Colonic mucosa (tissue), 4 donors: Measurements from ENCODE around the gene S100A6. TPM values are rescaled to one million over a fixed set of nuclear protein-coding genes. Genes with fewer than 3 reads are reported as not detected.
"Not testable (repeated sequence)": the region's sequence is repeated elsewhere in the genome, so short reads cannot be mapped to it uniquely, and the experiment has no call there.

Source experiments
- DNase-seq: peaks from one replicate; pipeline ENCODE4 v3.0.0-alpha.2; 2020
- H3K27ac ChIP-seq: fragments of 200-600 bp; one replicate; pipeline ENCODE4 v1.8.0; 2021
- H3K27me3 ChIP-seq: fragments of 200-600 bp; one replicate; pipeline ENCODE4 v1.8.0; 2021
- H3K36me3 ChIP-seq: fragments of 200-600 bp; one replicate; pipeline ENCODE4 v1.8.0; 2021
- H3K4me1 ChIP-seq: fragments of 200-600 bp; one replicate; pipeline ENCODE4 v1.8.0; 2021; ENCODE audit warnings: mild to moderate bottlenecking
- H3K4me3 ChIP-seq: fragments of 200-600 bp; one replicate; pipeline ENCODE4 v1.8.0; 2021
- H3K9ac ChIP-seq, 2 donors: one replicate each; pipeline ENCODE4 v1.7.0; 2013; ENCODE audit warnings: control low read depth in 2 of 2, low read depth in 2 of 2, low read length in 2 of 2
- H3K9me3 ChIP-seq: fragments of 200-600 bp; one replicate; pipeline ENCODE4 v1.8.0; 2021
- CTCF ChIP-seq: fragments of 200-600 bp; IDR thresholded peaks from one replicate; pipeline ENCODE4 v1.8.0; 2022; ENCODE audit warnings: antibody characterized with exemption, mild to moderate bottlenecking
- intact Hi-C: fragments of 100-400 bp; cut with DNase I; formaldehyde crosslinking; loops from one replicate; pipeline ENCODE4 v1.14.1; 2022
- total RNA-seq, 2 donors: library from RNA; stranded (reverse); fragmentation: NEBNext Ultra II Directional in 1 of 2; extraction: Animal tissue kit (Norgen Biotek cat#: 25700) in 1 of 2; gene quantifications; one replicate each; pipeline ENCODE4 v1.2.1, GENCODE V29; 2021
- donor health status: healthy.
- donor health status: DM: no; HTN: no; CAD: no.
- donor health status: DM: no; HTN: no; CAD: no.

Gene S100A6
- total RNA-seq, 2 donors from 2014 or later = 2,444 to 2,474 TPM

- H3K4me1 ChIP-seq = no peaks in the 10 kb centered on the region
- no peak overlapping the region for H3K9ac ChIP-seq
- TF ChIP-seq CTCF = no peak
- H3K27me3 ChIP-seq = no peaks in the 10 kb centered on the region
- no peak overlapping the region for H3K4me3 ChIP-seq
- H3K36me3 ChIP-seq = no peaks in the 10 kb centered on the region
- no peak overlapping the region for H3K27ac ChIP-seq
- H3K9me3 ChIP-seq = no peaks in the 10 kb centered on the region
- intact Hi-C loops = loop anchor here (10.0 kb wide), 2 partner anchors 86 to 176 kb away; no protein-coding TSS in a partner anchor
- DNase-seq = no peak
Measured at GRCh38 chr1:153578490-153578889, 42.7 kb upstream of the S100A6 start.

- H3K4me3 ChIP-seq = no peak overlapping the region
- intact Hi-C loops = loop anchor here (10.0 kb wide), 2 partner anchors 87 to 177 kb away; no protein-coding TSS in a partner anchor
- H3K9me3 ChIP-seq = no peaks in the 10 kb centered on the region
- no peak for TF ChIP-seq CTCF
- H3K4me1 ChIP-seq = no peaks in the 10 kb centered on the region
- H3K9ac ChIP-seq = no peak overlapping the region
- no peaks in the 10 kb centered on the region for H3K27me3 ChIP-seq
- DNase-seq = peak; percentile 79
- no peak overlapping the region for H3K27ac ChIP-seq
- no peaks in the 10 kb centered on the region for H3K36me3 ChIP-seq
Measured at GRCh38 chr1:153577624-153578051, 41.8 kb upstream of the S100A6 start.

- intact Hi-C loops = loop anchor here (10.0 kb wide), 2 partner anchors 88 to 178 kb away; no protein-coding TSS in a partner anchor
- DNase-seq = no peak
- Histone ChIP-seq H3K9me3 (no peaks in the 10 kb centered on the region), H3K4me3 (no peak overlapping the region), H3K27me3 (no peaks in the 10 kb centered on the region), H3K4me1 (no peaks in the 10 kb centered on the region), H3K27ac (no peak overlapping the region), H3K36me3 (no peaks in the 10 kb centered on the region), H3K9ac (no peak overlapping the region)
- TF ChIP-seq CTCF = no peak
Measured at GRCh38 chr1:153577138-153577537, 41.3 kb upstream of the S100A6 start.

GRCh38 chr1:153575497-153575896 lies 39.7 kb upstream of the S100A6 start:
- not testable (repeated sequence) for H3K9ac ChIP-seq, DNase-seq, H3K9me3 ChIP-seq, H3K4me1 ChIP-seq, H3K27me3 ChIP-seq, H3K4me3 ChIP-seq, H3K27ac ChIP-seq, H3K36me3 ChIP-seq
- intact Hi-C loops = loop anchor here (10.0 kb wide), 2 partner anchors 89 to 179 kb away; no protein-coding TSS in a partner anchor

DNA sequence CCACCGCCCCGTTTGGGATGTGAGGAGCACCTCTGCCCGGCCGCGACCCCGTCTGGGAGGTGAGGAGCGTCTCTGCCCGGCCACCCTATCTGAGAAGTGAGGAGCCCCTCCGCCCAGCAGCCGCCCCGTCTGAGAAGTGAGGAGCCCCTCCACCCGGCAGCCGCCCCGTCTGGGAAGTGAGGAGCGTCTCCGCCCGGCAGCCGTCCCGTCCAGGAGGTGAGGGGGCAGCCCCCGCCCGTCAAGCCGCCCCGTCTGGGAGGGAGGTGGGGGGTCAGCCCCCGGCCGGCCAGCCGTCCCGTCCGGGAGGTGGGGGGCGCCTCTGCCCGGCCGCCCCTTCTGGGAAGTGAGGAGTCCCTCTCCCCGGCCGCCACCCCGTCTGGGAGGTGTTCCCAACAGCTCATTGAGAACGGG lies 39.3 kb upstream of the S100A6 start:
- not testable (repeated sequence) for H3K9ac ChIP-seq, H3K36me3 ChIP-seq, DNase-seq, H3K4me3 ChIP-seq, H3K4me1 ChIP-seq, H3K27me3 ChIP-seq, H3K27ac ChIP-seq, H3K9me3 ChIP-seq
- intact Hi-C loops = loop anchor here (10.0 kb wide), 2 partner anchors 90 to 180 kb away; no protein-coding TSS in a partner anchor

DNA sequence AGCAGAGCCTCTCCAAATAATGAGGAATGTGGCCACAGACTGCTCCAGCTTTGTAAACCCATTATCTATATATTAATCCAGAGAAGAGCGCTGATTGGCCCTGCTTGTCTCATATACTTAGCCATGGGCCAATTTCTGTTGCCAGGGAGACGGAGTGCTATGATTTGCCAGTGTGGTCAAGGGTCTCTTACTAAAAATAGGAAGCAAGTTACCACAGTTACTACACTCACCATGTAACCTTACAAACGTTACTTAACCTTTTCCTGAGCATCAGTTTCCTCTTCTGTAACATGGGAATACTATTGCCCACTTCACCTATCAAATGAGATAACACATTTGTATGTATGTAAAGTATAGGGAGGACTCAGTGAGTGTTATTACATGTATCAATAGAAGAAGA lies 37.6 kb upstream of the S100A6 start:
- H3K36me3 ChIP-seq = no peaks in the 10 kb centered on the region
- no peaks in the 10 kb centered on the region for H3K27me3 ChIP-seq
- peaks cover 3% of the 10 kb centered on the region for H3K4me1 ChIP-seq
- TF ChIP-seq CTCF = no peak
- no peak for DNase-seq
- H3K9me3 ChIP-seq = no peaks in the 10 kb centered on the region
- no peak overlapping the region for H3K27ac ChIP-seq
- H3K9ac ChIP-seq = no peak overlapping the region
- no peak overlapping the region for H3K4me3 ChIP-seq
- intact Hi-C loops = loop anchor here (5.0 to 10.0 kb wide), 3 partner anchors 49 to 181 kb away; no protein-coding TSS in a partner anchor
